ENCODE measurements around the gene GRK4. TPM values are rescaled to one million over a fixed set of nuclear protein-coding genes. Genes with fewer than 3 reads are reported as not detected.
A peak's percentile ranks its signal among the peaks of the same experiment; 100 is the strongest.
"Not testable (repeated sequence)": the region's sequence is repeated elsewhere in the genome, so short reads cannot be mapped to it uniquely, and the experiment has no call there.

GRK4 gene
- total RNA-seq, 1 donor from 2014 or later = 5.9 TPM

- H3K27me3 Mint-ChIP-seq (ENCODE audit: unreplicated experiment) = peaks cover 3% of the 10 kb centered on the region
- H3K27ac Mint-ChIP-seq (ENCODE audit: unreplicated experiment) = no peak overlapping the region
- H3K9me3 Mint-ChIP-seq (ENCODE audit: unreplicated experiment) = no peaks in the 10 kb centered on the region
- H3K4me1 Mint-ChIP-seq (ENCODE audit: unreplicated experiment) = peaks cover 2% of the 10 kb centered on the region
- H3K4me3 Mint-ChIP-seq (ENCODE audit: unreplicated experiment) = peak overlapping the region; percentile 26
- peaks cover 43% of the 10 kb centered on the region for H3K36me3 Mint-ChIP-seq (ENCODE audit: low read depth, unreplicated experiment)
- DNase-seq (ENCODE audit: low spot score) = no peak
- no peak for TF ChIP-seq CTCF (IDR thresholded peaks at IDR 0.05; ENCODE audit: unreplicated experiment)
Measured at GRCh38 chr4:2950221-2950989, 13.0 kb upstream of the GRK4 start.

- peaks cover 9% of the 10 kb centered on the region for H3K4me1 Mint-ChIP-seq (ENCODE audit: unreplicated experiment)
- no peak overlapping the region for H3K4me3 Mint-ChIP-seq (ENCODE audit: unreplicated experiment)
- H3K36me3 Mint-ChIP-seq (ENCODE audit: low read depth, unreplicated experiment) = peaks cover 42% of the 10 kb centered on the region
- no peak overlapping the region for H3K27ac Mint-ChIP-seq (ENCODE audit: unreplicated experiment)
- TF ChIP-seq CTCF (IDR thresholded peaks at IDR 0.05; ENCODE audit: unreplicated experiment) = no peak
- no peak for DNase-seq (ENCODE audit: low spot score)
- H3K27me3 Mint-ChIP-seq (ENCODE audit: unreplicated experiment) = no peaks in the 10 kb centered on the region
- no peaks in the 10 kb centered on the region for H3K9me3 Mint-ChIP-seq (ENCODE audit: unreplicated experiment)
Measured at GRCh38 chr4:2953496-2953895, 9.9 kb upstream of the GRK4 start.

- no peaks in the 10 kb centered on the region for H3K27me3 Mint-ChIP-seq (ENCODE audit: unreplicated experiment)
- H3K4me3 Mint-ChIP-seq (ENCODE audit: unreplicated experiment) = no peak overlapping the region
- peak; percentile 65 for TF ChIP-seq CTCF (IDR thresholded peaks at IDR 0.05; ENCODE audit: unreplicated experiment)
- H3K36me3 Mint-ChIP-seq (ENCODE audit: low read depth, unreplicated experiment) = peaks cover 39% of the 10 kb centered on the region
- no peak for DNase-seq (ENCODE audit: low spot score)
- peak overlapping the region; percentile 72 for H3K27ac Mint-ChIP-seq (ENCODE audit: unreplicated experiment)
- H3K4me1 Mint-ChIP-seq (ENCODE audit: unreplicated experiment) = peaks cover 16% of the 10 kb centered on the region
- no peaks in the 10 kb centered on the region for H3K9me3 Mint-ChIP-seq (ENCODE audit: unreplicated experiment)
Measured at GRCh38 chr4:2954358-2955185, 8.8 kb upstream of the GRK4 start.

- not testable (repeated sequence) for H3K27me3 Mint-ChIP-seq (ENCODE audit: unreplicated experiment); H3K27ac Mint-ChIP-seq (ENCODE audit: unreplicated experiment); DNase-seq (ENCODE audit: low spot score); H3K9me3 Mint-ChIP-seq (ENCODE audit: unreplicated experiment); H3K4me3 Mint-ChIP-seq (ENCODE audit: unreplicated experiment)
- peak; percentile 53 for TF ChIP-seq CTCF (IDR thresholded peaks at IDR 0.05; ENCODE audit: unreplicated experiment)
- H3K36me3 Mint-ChIP-seq (ENCODE audit: low read depth, unreplicated experiment) = peaks cover 33% of the 10 kb centered on the region
- H3K4me1 Mint-ChIP-seq (ENCODE audit: unreplicated experiment) = peaks cover 17% of the 10 kb centered on the region
Measured at GRCh38 chr4:2955186-2956044, 8.0 kb upstream of the GRK4 start.
